GM13977 (cell line): ENCODE measurements around the gene RBM7.
A peak's percentile ranks its signal among the peaks of the same experiment; 100 is the strongest.

Experiments
- DNase-seq: peaks from one replicate; pipeline ENCODE4 v3.0.0; 2012; ENCODE audit warnings: low spot score
- CTCF ChIP-seq: IDR thresholded peaks from 2 replicates; pipeline ENCODE4 v1.5.1; 2012; ENCODE audit warnings: mild to moderate bottlenecking, control low read depth; ENCODE audit not compliant: insufficient read depth; ENCODE audit errors: extremely low read depth, missing control alignments
- in situ Hi-C: fragments of 300-500 bp; cut with MboI; formaldehyde crosslinking; loops from one replicate; pipeline ENCODE4 v1.12.0; 2022; ENCODE audit warnings: low sequenced_read_pairs, low pct_unique_long_range_greater_than_20kb, mixed read lengths, inconsistent platforms; ENCODE audit not compliant: unreplicated experiment

The RBM7 gene

GRCh38 chr11:114395736-114396135 lies 4.7 kb upstream of the RBM7 start:
- no peak for DNase-seq
- in situ Hi-C loops: no loop called here
- TF ChIP-seq CTCF: no peak

GRCh38 chr11:114396916-114397315 lies 3.5 kb upstream of the RBM7 start:
- in situ Hi-C loops: no loop called here
- DNase-seq: no peak
- TF ChIP-seq CTCF: no peak

- TF ChIP-seq CTCF: no peak
- in situ Hi-C loops: no loop called here
Observed at GRCh38 chr11:114397349-114397982, 3.0 kb upstream of the RBM7 start.

GRCh38 chr11:114398303-114398920 lies 2.1 kb upstream of the RBM7 start:
- DNase-seq: no peak
- in situ Hi-C loops: no loop called here

More at GRCh38 chr11:114397349-114397982, 3.0 kb upstream of the RBM7 start:
- DNase-seq: no peak

GRCh38 chr11:114399490-114400215 lies 813 bp upstream of the RBM7 start:
- in situ Hi-C loops: no loop called here
- TF ChIP-seq CTCF: no peak
- DNase-seq: no peak

More at GRCh38 chr11:114398303-114398920, 2.1 kb upstream of the RBM7 start:
- TF ChIP-seq CTCF: no peak

GRCh38 chr11:114400915-114401223 lies 403 bp downstream of the RBM7 start:
- in situ Hi-C loops: no loop called here
- TF ChIP-seq CTCF: peak; percentile 31
- no peak for DNase-seq
